ENCODE results near the gene WDR26. TPM values are rescaled to one million over a fixed set of nuclear protein-coding genes. Genes with fewer than 3 reads are reported as not detected.
A peak's percentile ranks its signal among the peaks of the same experiment; 100 is the strongest.
"Not testable (repeated sequence)": the region's sequence is repeated elsewhere in the genome, so short reads cannot be mapped to it uniquely, and the experiment has no call there.

Gene WDR26
- total RNA-seq (100 to 1,000 TPM in 1 of 2 donors, 10 to 100 TPM in 1; 73.7 to 180 TPM), polyA plus RNA-seq (10 to 100 TPM; 30.0 to 45.0 TPM)
- long read RNA-seq, donor 1, full-length matches to known transcripts, result 1 of 8 reads
- long read RNA-seq, donor 1, partial matches to known transcripts, result 0 of 8 reads
- long read RNA-seq, donor 1, other reads (novel, unspliced or antisense), result 7 of 8 reads
- long read RNA-seq, donor 2, result 0 reads
- long read RNA-seq, donor 3, full-length matches to known transcripts, result 2 of 2 reads
- long read RNA-seq, donor 3, partial matches to known transcripts, result 0 of 2 reads
- long read RNA-seq, donor 3, other reads (novel, unspliced or antisense), result 0 of 2 reads
- long read RNA-seq, donor 4, result 0 reads
- long read RNA-seq, donor 5, full-length matches to known transcripts, result 1 of 1 reads
- long read RNA-seq, donor 5, partial matches to known transcripts, result 0 of 1 reads
- long read RNA-seq, donor 5, other reads (novel, unspliced or antisense), result 0 of 1 reads

GRCh38 chr1:224434691-224435317, at the start of gene WDR26:
WDR26 (minus strand) TSS chr1:224434797.
- peaks cover 0 to 42% (median 14%) of the 10 kb centered on the region in 5 donors for H3K4me1 ChIP-seq (ENCODE audit: control insufficient read depth in 5 of 5, insufficient read depth in 5 of 5, low read length in 5 of 5)
- DNase-seq, result peak; percentile 90 to 94 (median 93)
- no peaks in the 10 kb centered on the region for H3K27me3 ChIP-seq (ENCODE audit: control insufficient read depth in 3 of 3, insufficient read depth in 3 of 3, low read length in 2 of 3)
- peak; percentile 70 for ATAC-seq (ENCODE audit: insufficient read depth, low FRiP score)
- H3K9me3 ChIP-seq (ENCODE audit: control insufficient read depth in 4 of 4, insufficient read depth in 3 of 4, low read length in 3 of 4), result no peaks in the 10 kb centered on the region
- H3K36me3 ChIP-seq (ENCODE audit: control insufficient read depth in 4 of 4, insufficient read depth in 4 of 4, low read length in 4 of 4), result peaks cover 0 to 6% (median 2%) of the 10 kb centered on the region in 4 donors
- peak within 1 kb of the TSS; percentile 92 to 93 for H3K27ac ChIP-seq (ENCODE audit: low read depth in 1 of 2, low read length in 1 of 2)
- H3K4me3 ChIP-seq, result peak within 1 kb of the TSS; percentile 71
- H3K9ac ChIP-seq (ENCODE audit: insufficient read depth in 1 of 2, low read length in 2 of 2), result peak within 1 kb of the TSS; percentile 65 to 70
- 0% methylated on average over 34 to 46 of the region's 46 CpGs for WGBS, 2 donors
- no peak for TF ChIP-seq CTCF (IDR thresholded peaks at IDR 0.05; ENCODE audit: control extremely low read depth, extremely low read depth)

- 86 to 93% methylated on average over 7 of the region's 7 CpGs for WGBS, 2 donors
- ATAC-seq (ENCODE audit: insufficient read depth, low FRiP score); H3K9ac ChIP-seq (ENCODE audit: insufficient read depth in 1 of 2, low read length in 2 of 2): not testable (repeated sequence)
These were observed 48.6 kb upstream of the WDR26 start for GRCh38 chr1:224483206-224483605.

GRCh38 chr1:224482619-224483018, 48.0 kb upstream of the WDR26 start:
- no peak for ATAC-seq (ENCODE audit: insufficient read depth, low FRiP score)
- Histone ChIP-seq H3K9ac (ENCODE audit: insufficient read depth in 1 of 2, low read length in 2 of 2) (no peak overlapping the region), H3K36me3 (ENCODE audit: control insufficient read depth in 4 of 4, insufficient read depth in 4 of 4, low read length in 4 of 4) (no peaks in the 10 kb centered on the region), H3K9me3 (ENCODE audit: control insufficient read depth in 4 of 4, insufficient read depth in 3 of 4, low read length in 3 of 4) (no peaks in the 10 kb centered on the region), H3K4me3 (no peak overlapping the region), H3K27ac (ENCODE audit: low read depth in 1 of 2, low read length in 1 of 2) (no peak overlapping the region), H3K4me1 (ENCODE audit: control insufficient read depth in 5 of 5, insufficient read depth in 5 of 5, low read length in 5 of 5) (no peaks in the 10 kb centered on the region), H3K27me3 (ENCODE audit: control insufficient read depth in 3 of 3, insufficient read depth in 3 of 3, low read length in 2 of 3) (no peaks in the 10 kb centered on the region)
- no peak for TF ChIP-seq CTCF (IDR thresholded peaks at IDR 0.05; ENCODE audit: control extremely low read depth, extremely low read depth)
- 64 to 84% methylated on average over 4 of the region's 4 CpGs for WGBS, 2 donors
- DNase-seq, result no peak

More at GRCh38 chr1:224483206-224483605, 48.6 kb upstream of the WDR26 start:
- not testable (repeated sequence) for H3K27me3 ChIP-seq (ENCODE audit: control insufficient read depth in 3 of 3, insufficient read depth in 3 of 3, low read length in 2 of 3); DNase-seq; H3K27ac ChIP-seq (ENCODE audit: low read depth in 1 of 2, low read length in 1 of 2); H3K4me1 ChIP-seq (ENCODE audit: control insufficient read depth in 5 of 5, insufficient read depth in 5 of 5, low read length in 5 of 5); H3K4me3 ChIP-seq; H3K36me3 ChIP-seq (ENCODE audit: control insufficient read depth in 4 of 4, insufficient read depth in 4 of 4, low read length in 4 of 4); H3K9me3 ChIP-seq (ENCODE audit: control insufficient read depth in 4 of 4, insufficient read depth in 3 of 4, low read length in 3 of 4)

GRCh38 chr1:224481601-224482000, 47.0 kb upstream of the WDR26 start:
- Histone ChIP-seq H3K9ac (ENCODE audit: insufficient read depth in 1 of 2, low read length in 2 of 2) (no peak overlapping the region), H3K4me3 (no peak overlapping the region), H3K36me3 (ENCODE audit: control insufficient read depth in 4 of 4, insufficient read depth in 4 of 4, low read length in 4 of 4) (no peaks in the 10 kb centered on the region), H3K27me3 (ENCODE audit: control insufficient read depth in 3 of 3, insufficient read depth in 3 of 3, low read length in 2 of 3) (no peaks in the 10 kb centered on the region), H3K4me1 (ENCODE audit: control insufficient read depth in 5 of 5, insufficient read depth in 5 of 5, low read length in 5 of 5) (no peaks in the 10 kb centered on the region), H3K27ac (ENCODE audit: low read depth in 1 of 2, low read length in 1 of 2) (no peak overlapping the region), H3K9me3 (ENCODE audit: control insufficient read depth in 4 of 4, insufficient read depth in 3 of 4, low read length in 3 of 4) (no peaks in the 10 kb centered on the region)
- WGBS, 2 donors, result 89 to 95% methylated on average over 2 of the region's 2 CpGs
- TF ChIP-seq CTCF (IDR thresholded peaks at IDR 0.05; ENCODE audit: control extremely low read depth, extremely low read depth), result no peak
- ATAC-seq (ENCODE audit: insufficient read depth, low FRiP score) (no peak), DNase-seq (no peak)

- 96% methylated on average over 4 of the region's 4 CpGs for WGBS, 2 donors
- H3K36me3 ChIP-seq (ENCODE audit: control insufficient read depth in 4 of 4, insufficient read depth in 4 of 4, low read length in 4 of 4); ATAC-seq (ENCODE audit: insufficient read depth, low FRiP score); H3K4me1 ChIP-seq (ENCODE audit: control insufficient read depth in 5 of 5, insufficient read depth in 5 of 5, low read length in 5 of 5); H3K27me3 ChIP-seq (ENCODE audit: control insufficient read depth in 3 of 3, insufficient read depth in 3 of 3, low read length in 2 of 3); H3K4me3 ChIP-seq; DNase-seq; H3K9ac ChIP-seq (ENCODE audit: insufficient read depth in 1 of 2, low read length in 2 of 2); H3K27ac ChIP-seq (ENCODE audit: low read depth in 1 of 2, low read length in 1 of 2); H3K9me3 ChIP-seq (ENCODE audit: control insufficient read depth in 4 of 4, insufficient read depth in 3 of 4, low read length in 3 of 4): not testable (repeated sequence)
These were observed 46.4 kb upstream of the WDR26 start for GRCh38 chr1:224480888-224481459.
